K562 treated with DMSO at 1 percent for 24 hours (cell line): ENCODE data around the gene ITPRIP. TPM values are rescaled to one million over a fixed set of nuclear protein-coding genes. Genes with fewer than 3 reads are reported as not detected.

ENCODE experiments used
- total RNA-seq: library from RNA; unstranded; fragments of 300-600 nt; gene quantifications from 2 replicates; pipeline ENCODE4 v1.2.3, GENCODE V29; 2022; ENCODE audit warnings: low read depth; ENCODE audit not compliant: insufficient read depth

The ITPRIP gene
- 18.0 and 19.6 TPM in 2 replicates for total RNA-seq

GRCh38 chr10:104337985-104338735 lies at the start of gene ITPRIP:
ITPRIP (minus strand) TSS chr10:104338465; CDS start chr10:104316051, 22,414 bp downstream.

GRCh38 chr10:104353325-104354048 lies 15.2 kb upstream of the ITPRIP start, which contains the start of gene CFAP58:
CFAP58 (plus strand) TSS chr10:104353833; CDS start chr10:104353898, 65 bp downstream.

GRCh38 chr10:104268713-104269645 lies 69.3 kb downstream of the ITPRIP start, which contains the start of gene GSTO2:
GSTO2 (plus strand) TSS chr10:104269184; CDS start chr10:104274916, 5,732 bp downstream.

Other genes starting within 250 kb of the ITPRIP start
- 4.4 and 4.6 TPM in 2 replicates for gene SFR1, start 216.3 kb downstream of the ITPRIP start, total RNA-seq
- not detected in 2 replicates for gene CFAP43, start 106.1 kb downstream of the ITPRIP start, total RNA-seq
- gene GSTO1, start 83.6 kb downstream of the ITPRIP start, total RNA-seq: 139 TPM in 2 replicates
- gene GSTO2, start 69.3 kb downstream of the ITPRIP start, total RNA-seq: 0.60 TPM in 1 of 2 replicates, not detected in the other
- 0.60 and 0.76 TPM in 2 replicates for gene CFAP58, start 15.4 kb upstream of the ITPRIP start, total RNA-seq